Measurements from ENCODE around the gene EEF1AKMT2.

GRCh38 chr10:124827474-124827873, 35.8 kb upstream of the EEF1AKMT2 start:
- no peak for TF ChIP-seq E2F4 (CRISPR knock-in tag; IDR thresholded peaks at IDR 0.05; ENCODE audit: borderline replicate concordance, low read depth)
- no peak for TF ChIP-seq USF2 (CRISPR knock-in tag; IDR thresholded peaks at IDR 0.05)
- TF ChIP-seq AR (CRISPR knock-in tag; IDR thresholded peaks at IDR 0.05) = no peak
- TF ChIP-seq RELA (CRISPR knock-in tag; IDR thresholded peaks at IDR 0.05; ENCODE audit: borderline replicate concordance) = no peak
- no peak for TF ChIP-seq CTCF (IDR thresholded peaks at IDR 0.05)
- no peak for TF ChIP-seq NFYB (CRISPR knock-in tag; conservative IDR thresholded peaks at IDR 0.05; ENCODE audit: low read depth)
- TF ChIP-seq MAX (CRISPR knock-in tag; IDR thresholded peaks at IDR 0.05) = no peak
- TF ChIP-seq USF1 (CRISPR knock-in tag; IDR thresholded peaks at IDR 0.05) = no peak

All from WTC11 (cell line).